HG03280 (cell line): ENCODE results near the gene UTP14C.
"Not testable (repeated sequence)": the region's sequence is repeated elsewhere in the genome, so short reads cannot be mapped to it uniquely, and the experiment has no call there.

Experiments used
- ATAC-seq: cut with Tn5 transposase; IDR thresholded peaks from one replicate; pipeline ENCODE4 v1.9.1; 2021; ENCODE audit warnings: mild to moderate bottlenecking, moderate library complexity; ENCODE audit not compliant: unreplicated experiment

UTP14C gene

DNA sequence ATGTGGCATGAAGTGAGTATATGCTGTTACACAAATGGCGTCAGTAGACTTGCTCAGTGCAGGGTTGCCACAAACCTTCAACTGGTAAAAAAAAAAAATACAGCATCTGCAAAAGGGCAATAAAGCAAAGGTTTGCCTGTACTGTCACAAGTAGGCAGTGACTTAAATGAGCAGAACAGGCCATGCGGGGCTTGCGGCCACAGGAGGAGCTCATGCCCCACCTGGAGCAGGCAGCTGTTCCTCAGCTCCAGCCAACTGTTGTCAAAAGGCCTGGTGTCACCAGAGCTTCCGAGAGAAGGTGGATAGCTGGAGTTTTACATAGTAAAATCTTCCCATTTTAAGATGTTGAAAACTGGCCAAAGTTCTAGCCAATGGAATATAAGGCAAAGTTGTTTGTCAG is 20.9 kb upstream of the UTP14C start:
- ATAC-seq = no peak

DNA sequence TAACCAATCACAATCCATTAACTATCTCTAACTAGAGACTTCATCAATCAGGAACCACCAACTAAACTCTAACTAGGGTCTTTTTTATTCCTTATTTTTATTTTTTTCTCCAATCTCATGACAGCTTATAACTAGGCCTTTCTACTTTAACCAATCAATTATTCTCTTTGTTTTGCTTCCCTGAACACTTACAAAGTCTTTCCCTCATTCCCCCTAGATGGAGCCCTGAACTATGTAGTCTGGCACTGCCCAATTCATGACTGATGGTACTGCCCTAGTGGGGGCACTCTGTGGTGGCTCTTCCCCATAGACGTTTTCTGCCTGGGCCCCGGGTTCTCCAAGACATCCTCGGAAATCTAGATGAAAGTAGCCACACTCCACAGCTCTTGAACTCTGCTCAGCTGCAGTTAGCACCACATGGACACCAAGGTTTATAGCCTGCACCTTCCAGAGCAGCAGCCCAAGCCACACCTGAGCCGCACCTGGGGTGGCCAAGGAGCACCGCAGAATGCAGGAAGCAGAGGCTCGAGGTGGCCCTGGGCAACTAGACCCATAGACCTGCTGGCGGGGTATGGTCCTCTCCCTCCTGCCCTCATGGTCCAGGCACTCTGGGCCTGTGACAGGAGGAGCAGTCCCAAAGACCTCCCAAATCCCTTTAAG is 19.9 kb upstream of the UTP14C start:
- ATAC-seq = no peak

DNA sequence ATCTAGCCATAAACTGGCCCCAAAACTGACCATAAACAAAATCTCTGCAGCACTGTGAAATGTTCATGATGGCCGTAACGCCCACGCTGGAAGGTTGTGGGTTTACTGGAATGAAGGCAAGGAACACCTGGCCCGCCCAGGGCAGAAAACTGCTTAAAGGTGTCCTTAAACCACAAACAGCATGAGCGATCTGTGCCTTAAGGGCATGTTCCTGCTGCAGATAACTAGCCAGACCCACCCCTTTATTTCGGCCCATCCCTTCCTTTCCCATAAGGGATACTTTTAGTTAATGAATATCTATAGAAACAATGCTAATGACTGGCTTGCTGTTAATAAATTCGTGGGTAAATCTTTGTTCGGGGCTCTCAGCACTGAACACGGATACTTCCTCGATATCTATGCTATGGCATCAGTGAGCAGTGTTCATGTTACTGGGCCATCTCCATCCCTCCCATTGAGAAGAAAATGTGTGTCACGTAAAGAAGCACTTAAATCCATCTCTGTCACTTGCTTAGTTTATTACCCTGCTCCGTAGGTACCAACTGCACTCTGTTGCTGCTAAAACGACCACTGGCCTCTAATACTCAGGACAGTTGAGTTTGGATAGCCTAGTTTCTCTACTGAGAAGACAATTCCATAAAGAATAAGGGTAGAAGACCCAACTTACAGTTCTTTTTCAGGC is 18.5 kb upstream of the UTP14C start:
- no peak for ATAC-seq

DNA sequence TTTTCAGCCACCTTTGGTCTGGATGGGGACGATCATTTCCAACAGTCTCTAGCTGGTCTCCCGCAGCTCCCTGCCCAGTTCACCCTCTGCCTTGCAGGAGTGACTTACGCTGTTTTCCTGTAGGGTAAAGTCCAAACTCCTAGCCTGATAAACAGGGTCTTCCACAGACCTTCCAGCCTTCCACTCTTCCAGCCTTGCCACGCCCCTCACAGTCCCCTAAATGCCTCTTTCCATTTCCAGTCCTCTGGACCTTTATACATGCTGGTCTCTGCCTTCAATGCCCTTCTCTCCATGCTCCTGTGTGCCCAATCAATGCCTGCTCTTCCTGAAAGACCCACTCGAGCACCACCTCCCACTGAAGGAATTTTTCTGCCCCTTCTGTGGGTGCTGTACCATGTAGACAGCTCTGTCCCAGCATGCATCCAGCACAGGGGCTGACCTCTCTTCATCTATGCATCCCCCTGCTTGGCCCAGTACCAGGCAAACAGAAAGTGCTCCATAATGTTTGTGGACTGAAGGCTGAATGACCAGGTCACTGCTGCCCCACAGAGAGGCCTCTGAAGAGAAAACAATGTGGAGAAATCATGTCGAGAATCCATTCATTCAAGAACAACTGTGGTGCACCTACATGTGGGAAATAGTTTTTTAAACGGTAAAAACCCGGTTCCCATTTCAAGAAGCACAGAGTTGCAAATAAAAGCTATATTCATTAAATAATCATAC is 17.8 kb upstream of the UTP14C start:
- ATAC-seq = no peak

GRCh38 chr13:52009946-52010345 is 14.5 kb upstream of the UTP14C start:
- no peak for ATAC-seq

- ATAC-seq = no peak
Measured at GRCh38 chr13:52010890-52011631, 13.4 kb upstream of the UTP14C start, which contains the start of gene ATP7B. Gene ATP7B (minus strand): TSS chr13:52011450. CDS start chr13:52011337, 113 bp downstream.

DNA sequence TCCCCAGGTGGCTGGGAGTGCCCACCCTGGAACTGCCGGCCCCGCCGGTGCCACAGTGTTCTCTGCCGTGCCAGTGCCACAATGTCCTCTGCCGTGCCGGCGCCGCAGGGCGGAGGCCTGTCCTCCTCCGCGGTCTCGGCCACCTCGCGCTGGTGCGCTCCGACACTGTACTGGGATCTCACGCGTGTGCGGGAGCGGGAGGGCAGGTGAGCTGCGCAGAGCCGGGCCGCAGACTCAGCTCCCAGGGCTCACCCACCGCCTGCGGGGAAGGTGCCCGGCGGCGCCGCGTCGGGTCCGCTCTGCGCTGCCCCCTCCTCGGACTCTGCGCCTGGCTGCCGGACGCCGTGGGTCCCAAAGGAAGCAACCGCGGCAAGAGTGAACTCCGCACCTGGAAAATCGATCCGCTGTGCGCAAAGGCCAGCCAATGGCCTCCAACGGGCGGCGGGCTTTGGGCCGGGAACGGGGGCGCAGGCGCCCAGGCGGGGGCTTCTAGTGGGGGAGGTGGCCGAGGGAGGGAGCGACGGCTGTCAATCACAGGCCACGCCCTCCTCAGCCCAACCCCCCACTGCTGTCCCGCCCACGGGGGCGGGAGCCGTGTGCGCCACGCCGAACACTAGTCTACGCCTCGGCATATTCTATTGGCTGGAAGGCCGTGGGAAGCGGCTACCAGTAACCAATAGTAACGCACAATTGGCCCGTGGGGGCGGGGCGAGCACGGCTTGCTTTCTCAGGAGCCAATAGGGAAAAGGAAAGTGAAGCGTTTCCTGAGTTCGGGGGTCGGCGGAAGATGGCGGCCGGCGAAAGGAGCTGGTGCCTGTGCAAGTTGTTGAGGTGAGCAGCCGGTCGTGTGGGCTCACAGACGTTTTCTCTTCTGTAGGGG is 12.6 kb upstream of the UTP14C start, which contains the start of gene ALG11:
ALG11 (plus strand) TSS at position 767 of the 880 bp plus-strand sequence; CDS start at position 788, 21 bp downstream.
- peak; percentile 100 for ATAC-seq

- ATAC-seq = no peak
Measured at GRCh38 chr13:52012512-52012836, 12.0 kb upstream of the UTP14C start.

DNA sequence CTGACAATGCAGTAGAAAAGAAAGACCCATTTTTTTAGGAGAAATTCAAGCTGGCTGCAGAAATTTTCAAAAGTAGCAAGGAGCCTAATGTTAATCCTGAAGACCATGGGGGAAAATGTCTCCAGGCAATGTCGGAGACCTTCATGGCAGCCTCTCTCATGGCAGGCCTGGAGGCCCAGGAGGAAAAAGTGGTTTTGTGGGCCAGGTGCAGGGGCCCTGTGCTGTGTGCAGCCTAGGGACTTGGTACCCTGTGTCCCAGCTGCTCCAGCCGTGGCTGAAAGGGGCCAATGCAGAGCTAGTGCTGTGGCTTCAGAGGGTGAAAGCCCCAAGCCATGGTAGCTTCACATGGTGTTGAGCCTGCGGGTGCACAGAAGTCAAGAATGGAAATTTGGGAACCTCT is 8.2 kb upstream of the UTP14C start:
- no peak for ATAC-seq

- ATAC-seq = no peak
Measured at GRCh38 chr13:52020191-52020590, 4.3 kb upstream of the UTP14C start.

DNA sequence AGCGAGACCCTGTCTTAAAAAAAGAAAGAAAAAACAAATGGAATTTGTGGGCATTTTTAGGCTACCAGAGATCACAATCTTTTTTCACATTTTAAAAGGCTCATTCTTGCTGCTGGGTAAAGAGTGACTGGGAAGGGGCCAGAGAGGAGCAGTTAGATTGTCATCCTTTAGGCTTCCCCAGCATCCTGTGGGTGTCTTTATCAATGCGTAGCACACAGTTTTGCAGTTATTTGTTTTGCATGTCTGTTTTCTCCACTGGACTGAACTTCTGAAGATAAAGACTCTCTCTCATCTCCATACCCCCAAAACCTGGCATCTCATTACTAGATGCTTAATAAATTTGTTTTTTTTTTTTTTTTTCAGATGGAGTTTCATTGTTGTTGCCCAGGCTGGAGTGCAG is 2.1 kb upstream of the UTP14C start:
- no peak for ATAC-seq

- no peak for ATAC-seq
Measured at GRCh38 chr13:52025475-52026245, 1.2 kb downstream of the UTP14C start.

GRCh38 chr13:52026246-52026626 is 1.7 kb downstream of the UTP14C start:
- no peak for ATAC-seq

GRCh38 chr13:52027832-52028231 is 3.3 kb downstream of the UTP14C start:
- ATAC-seq = no peak

DNA sequence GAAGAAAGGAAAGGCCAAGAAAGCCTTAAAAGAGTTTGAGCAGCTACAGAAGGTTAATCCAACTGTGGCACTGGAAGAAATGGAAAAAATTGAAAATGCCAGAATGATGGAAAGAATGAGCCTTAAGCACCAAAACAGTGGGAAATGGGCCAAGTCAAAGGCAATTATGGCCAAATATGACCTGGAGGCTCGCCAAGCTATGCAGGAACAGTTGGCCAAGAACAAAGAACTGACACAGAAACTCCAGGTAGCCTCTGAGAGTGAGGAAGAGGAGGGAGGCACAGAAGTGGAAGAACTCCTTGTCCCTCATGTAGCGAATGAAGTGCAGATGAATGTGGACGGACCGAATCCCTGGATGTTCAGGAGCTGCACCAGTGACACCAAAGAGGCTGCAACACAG is 5.1 kb downstream of the UTP14C start:
- no peak for ATAC-seq

GRCh38 chr13:52030401-52030800 is 5.9 kb downstream of the UTP14C start:
- not testable (repeated sequence) for ATAC-seq

- ATAC-seq = no peak
Measured at GRCh38 chr13:52033039-52033438, 8.5 kb downstream of the UTP14C start.

DNA sequence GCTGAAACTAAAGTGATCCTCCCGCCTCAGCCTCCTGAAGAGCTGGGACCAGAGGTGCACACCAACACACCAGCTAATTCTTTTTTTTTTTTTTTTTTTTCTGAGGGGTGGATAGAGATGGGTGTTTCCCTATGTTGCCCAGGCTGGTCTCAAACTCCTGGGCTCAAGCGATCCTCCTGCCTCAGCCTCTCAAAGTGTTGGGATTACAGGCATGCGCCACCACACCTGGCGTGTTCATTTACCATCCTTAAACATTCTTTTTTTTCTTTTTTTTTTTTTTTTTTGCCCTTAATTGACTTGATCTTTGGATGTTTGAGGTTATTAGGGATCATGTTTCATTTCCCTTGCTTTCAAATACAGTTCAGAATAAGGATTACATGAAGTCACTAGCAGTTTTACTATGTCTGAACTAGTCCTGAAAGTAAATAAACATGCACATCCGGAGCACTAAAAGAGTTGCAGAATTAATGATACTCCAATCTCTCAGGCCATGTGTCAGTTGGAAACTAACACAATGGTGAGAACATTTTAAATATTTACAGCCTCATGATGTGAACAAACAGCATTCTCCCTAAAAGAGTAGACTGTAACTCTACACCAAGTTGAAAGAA is 10.2 kb downstream of the UTP14C start:
- ATAC-seq = no peak

DNA sequence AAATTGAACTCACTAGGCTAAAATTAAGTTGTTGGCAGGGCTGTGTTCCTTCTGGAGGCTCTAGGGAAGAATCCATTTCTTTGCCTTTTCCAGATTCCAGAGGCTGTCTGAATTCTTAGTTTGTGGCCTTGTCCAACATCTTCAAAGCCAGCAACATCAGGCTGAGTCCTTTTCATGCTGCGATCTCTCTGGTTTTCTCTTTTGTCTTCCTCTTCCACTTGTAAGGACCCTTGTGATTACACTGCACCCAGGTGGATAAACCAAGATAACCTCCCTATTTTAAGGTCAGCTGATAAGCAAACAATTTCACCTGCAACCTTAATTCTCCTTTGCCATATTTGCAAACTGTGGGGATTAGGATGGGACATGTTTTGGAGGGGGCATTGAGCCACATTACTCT is 11.5 kb downstream of the UTP14C start:
- no peak for ATAC-seq
